SK-N-SH (cell line): Measurements from ENCODE around the gene KCNC3. TPM values are rescaled to one million over a fixed set of nuclear protein-coding genes. Genes with fewer than 3 reads are reported as not detected.

Experiments
- CTCF ChIA-PET: fragments of 300-600, 350-600 bp; formaldehyde crosslinking; extraction: SDS; loops from one replicate; lab custom pipeline; 2021; lab: Yijun Ruan, JAX
- POLR2A ChIA-PET: fragments of 350-600 bp; sonication (Branson Sonifier 250); formaldehyde crosslinking; extraction: SDS; loops from one replicate; lab custom pipeline; 2020; ENCODE audit warnings: antibody characterized with exemption, inconsistent platforms; lab: Yijun Ruan, JAX
- DNase-seq: peaks from one replicate; pipeline ENCODE4 v3.0.0; 2012
- H2AFZ ChIP-seq: fragments of 200-600 bp; sonication (generic); 2 replicates; pipeline ENCODE4 v1.8.1; 2016; ENCODE audit warnings: antibody characterized with exemption, mild to moderate bottlenecking, low read depth
- H3F3A ChIP-seq: fragments of 200-600 bp; sonication (generic); replicated peaks from 2 replicates; pipeline ENCODE3; 2016; ENCODE audit warnings: antibody characterized with exemption, mild to moderate bottlenecking; ENCODE audit not compliant: insufficient read depth
- H3K27ac ChIP-seq, 2 experiments: fragments of 200-500 bp in 1 of 2; fragments of 200-600 bp in 1 of 2; sonication (Bioruptor generic) in 1 of 2; sonication (generic), shearing (Covaris generic) in 1 of 2; 2 replicates each; pipeline versions ENCODE4 v1.5.1 to v1.6.1; 2014 to 2016; ENCODE audit warnings: low read depth in 2 of 2, inconsistent platforms in 1 of 2, low read length in 1 of 2, mild to moderate bottlenecking in 1 of 2, mixed read lengths in 1 of 2
- H3K27me3 ChIP-seq: fragments of 200-600 bp; sonication (generic), shearing (Covaris generic); 2 replicates; pipeline ENCODE4 v1.6.1; 2016; ENCODE audit warnings: mixed run types; ENCODE audit not compliant: insufficient read depth
- H3K36me3 ChIP-seq, 2 experiments: fragments of 200-500 bp in 1 of 2; fragments of 200-600 bp in 1 of 2; sonication (Bioruptor generic) in 1 of 2; sonication (generic) in 1 of 2; replicated peaks in 1 of 2; 2 replicates each; pipeline versions ENCODE3 to v1.5.1; 2014 to 2016; ENCODE audit warnings: low read length in 1 of 2, mild to moderate bottlenecking in 1 of 2; ENCODE audit not compliant: insufficient read depth in 2 of 2, control insufficient read depth in 1 of 2
- H3K4me1 ChIP-seq, 2 experiments: fragments of 200-500 bp in 1 of 2; fragments of 200-600 bp in 1 of 2; sonication (Bioruptor generic) in 1 of 2; sonication (generic), shearing (Covaris generic) in 1 of 2; 2 replicates each; pipeline versions ENCODE4 v1.5.1 to v1.6.1; 2014 to 2016; ENCODE audit warnings: low read depth in 1 of 2, low read length in 1 of 2, mixed run types in 1 of 2; ENCODE audit not compliant: insufficient read depth in 2 of 2, control insufficient read depth in 1 of 2
- H3K4me2 ChIP-seq: fragments of 200-600 bp; sonication (generic), shearing (Covaris generic); 2 replicates; pipeline ENCODE4 v1.6.1; 2017; ENCODE audit warnings: mixed run types
- H3K4me3 ChIP-seq, 2 experiments: fragments of 200-500 bp in 1 of 2; fragments of 200-600 bp in 1 of 2; sonication (Bioruptor generic) in 1 of 2; sonication (generic), shearing (Covaris generic) in 1 of 2; 2 replicates each; pipeline versions ENCODE4 v1.5.1 to v1.8.1; 2014 to 2016; ENCODE audit warnings: low read depth in 2 of 2, inconsistent platforms in 1 of 2, low read length in 1 of 2, mild to moderate bottlenecking in 1 of 2, mixed read lengths in 1 of 2, moderate library complexity in 1 of 2
- H3K79me2 ChIP-seq: fragments of 200-600 bp; sonication (generic); 2 replicates; pipeline ENCODE4 v1.8.1; 2017; ENCODE audit warnings: mild to moderate bottlenecking; ENCODE audit not compliant: insufficient read depth
- H3K9ac ChIP-seq: fragments of 200-600 bp; sonication (generic); 2 replicates; pipeline ENCODE4 v1.6.1; 2017; ENCODE audit warnings: mixed run types
- H3K9me2 ChIP-seq: fragments of 200-600 bp; sonication (generic); 2 replicates; pipeline ENCODE4 v1.6.1; 2017; ENCODE audit warnings: mixed run types
- H3K9me3 ChIP-seq: fragments of 200-600 bp; sonication (generic); 2 replicates; pipeline ENCODE4 v1.6.1; 2017; ENCODE audit warnings: mixed run types, mild to moderate bottlenecking, moderate library complexity
- H4K20me1 ChIP-seq: fragments of 200-600 bp; sonication (generic); 2 replicates; pipeline ENCODE4 v1.6.1; 2017; ENCODE audit warnings: mild to moderate bottlenecking, mixed run types; ENCODE audit not compliant: insufficient read depth
- ELF1 ChIP-seq: IDR thresholded peaks from 2 replicates; pipeline ENCODE4 v1.4.0; 2012
- EP300 ChIP-seq, 2 experiments: IDR thresholded peaks; 2 replicates each; pipeline versions ENCODE4 v1.4.0 to v1.6.1; 2012; ENCODE audit warnings: borderline replicate concordance in 1 of 2, low read depth in 1 of 2, low read length in 1 of 2
- EZH2phosphoT487 ChIP-seq: fragments of 200-600 bp; sonication (generic); IDR thresholded peaks from 2 replicates; pipeline ENCODE4 v1.6.1; 2017; ENCODE audit warnings: low read depth, mixed run types, mild to moderate bottlenecking, antibody characterized with exemption, moderate library complexity, borderline replicate concordance
- FOSL2 ChIP-seq: IDR thresholded peaks from 2 replicates; pipeline ENCODE4 v1.4.0; 2012; ENCODE audit warnings: low read depth, mild to moderate bottlenecking, moderate library complexity, borderline replicate concordance
- FOXJ3 ChIP-seq: sonication (generic); formaldehyde crosslinking; IDR thresholded peaks from 2 replicates; pipeline ENCODE4 v1.5.1; 2020; ENCODE audit warnings: mild to moderate bottlenecking, missing genetic modification reagents
- GABPA ChIP-seq: IDR thresholded peaks from 2 replicates; pipeline ENCODE4 v1.4.0; 2012; ENCODE audit warnings: low read depth, mild to moderate bottlenecking
- JUND ChIP-seq: IDR thresholded peaks from 2 replicates; pipeline ENCODE4 v1.4.0; 2012
- MEF2A ChIP-seq: IDR thresholded peaks from 2 replicates; pipeline ENCODE4 v1.4.0; 2012; ENCODE audit warnings: low read depth, borderline replicate concordance
- MXI1 ChIP-seq: IDR thresholded peaks from 2 replicates; pipeline ENCODE4 v1.6.1; 2012; ENCODE audit warnings: mild to moderate bottlenecking, low read depth, low read length, improper control_type of control experiment
- NRF1 ChIP-seq: IDR thresholded peaks from 2 replicates; pipeline ENCODE4 v1.6.1; 2012; ENCODE audit warnings: low read depth, mild to moderate bottlenecking, low read length
- RAD21 ChIP-seq: IDR thresholded peaks from 2 replicates; pipeline ENCODE4 v1.6.1; 2012; ENCODE audit warnings: mild to moderate bottlenecking, low read length
- SIN3A ChIP-seq: IDR thresholded peaks from 2 replicates; pipeline ENCODE4 v1.6.1; 2012; ENCODE audit warnings: low read depth, mild to moderate bottlenecking, low read length, moderate library complexity, borderline replicate concordance
- SMC3 ChIP-seq: IDR thresholded peaks from 2 replicates; pipeline ENCODE4 v1.6.1; 2012; ENCODE audit warnings: low read depth, low read length, improper control_type of control experiment
- TAF1 ChIP-seq: IDR thresholded peaks from 2 replicates; pipeline ENCODE4 v1.6.1; 2012; ENCODE audit warnings: low read depth, mild to moderate bottlenecking, low read length, moderate library complexity, borderline replicate concordance
- YY1 ChIP-seq: IDR thresholded peaks from 2 replicates; pipeline ENCODE4 v1.4.0; 2012; ENCODE audit warnings: low read depth, mild to moderate bottlenecking
- WGBS: methylation state at CpG from one replicate; pipeline ENCODE4 v1.1.6; 2017; ENCODE audit warnings: low lambda C conversion rate; 5-methylcytosine and 5-hydroxymethylcytosine counted together
- polyA plus RNA-seq, 3 experiments: library from polyadenylated mRNA; depleted of rRNA; stranded (reverse); fragments of >200 nt; gene quantifications; 2 replicates each; pipeline ENCODE4 v1.2.3, GENCODE V29; 2012
- TF ChIP-seq, protein P1 (sequence below): IDR thresholded peaks from 2 replicates; pipeline ENCODE4 v1.6.1; 2012; ENCODE audit warnings: mild to moderate bottlenecking, low read depth, low read length, moderate library complexity
- TF ChIP-seq, protein P2 (sequence below): IDR thresholded peaks from 2 replicates; pipeline ENCODE4 v1.4.0; 2012; ENCODE audit warnings: low read depth
- TF ChIP-seq, protein P3 (sequence below): fragments of 150-350 bp; IDR thresholded peaks from 2 replicates; pipeline ENCODE4 v1.6.1; 2016; ENCODE audit warnings: mild to moderate bottlenecking, low read depth, low read length
- TF ChIP-seq, protein P4 (sequence below): IDR thresholded peaks from 2 replicates; pipeline ENCODE4 v1.4.0; 2012; ENCODE audit warnings: low read depth, borderline replicate concordance
- TF ChIP-seq, protein P5 (sequence below): fragments of 150-350 bp; IDR thresholded peaks from 2 replicates; pipeline ENCODE4 v1.6.1; 2017; ENCODE audit warnings: antibody characterized with exemption, low read length, low read depth, borderline replicate concordance

Gene KCNC3
- polyA plus RNA-seq, 1 of the 3 experiments (the other 2 are of a cell fraction): 0.30 TPM

DNA sequence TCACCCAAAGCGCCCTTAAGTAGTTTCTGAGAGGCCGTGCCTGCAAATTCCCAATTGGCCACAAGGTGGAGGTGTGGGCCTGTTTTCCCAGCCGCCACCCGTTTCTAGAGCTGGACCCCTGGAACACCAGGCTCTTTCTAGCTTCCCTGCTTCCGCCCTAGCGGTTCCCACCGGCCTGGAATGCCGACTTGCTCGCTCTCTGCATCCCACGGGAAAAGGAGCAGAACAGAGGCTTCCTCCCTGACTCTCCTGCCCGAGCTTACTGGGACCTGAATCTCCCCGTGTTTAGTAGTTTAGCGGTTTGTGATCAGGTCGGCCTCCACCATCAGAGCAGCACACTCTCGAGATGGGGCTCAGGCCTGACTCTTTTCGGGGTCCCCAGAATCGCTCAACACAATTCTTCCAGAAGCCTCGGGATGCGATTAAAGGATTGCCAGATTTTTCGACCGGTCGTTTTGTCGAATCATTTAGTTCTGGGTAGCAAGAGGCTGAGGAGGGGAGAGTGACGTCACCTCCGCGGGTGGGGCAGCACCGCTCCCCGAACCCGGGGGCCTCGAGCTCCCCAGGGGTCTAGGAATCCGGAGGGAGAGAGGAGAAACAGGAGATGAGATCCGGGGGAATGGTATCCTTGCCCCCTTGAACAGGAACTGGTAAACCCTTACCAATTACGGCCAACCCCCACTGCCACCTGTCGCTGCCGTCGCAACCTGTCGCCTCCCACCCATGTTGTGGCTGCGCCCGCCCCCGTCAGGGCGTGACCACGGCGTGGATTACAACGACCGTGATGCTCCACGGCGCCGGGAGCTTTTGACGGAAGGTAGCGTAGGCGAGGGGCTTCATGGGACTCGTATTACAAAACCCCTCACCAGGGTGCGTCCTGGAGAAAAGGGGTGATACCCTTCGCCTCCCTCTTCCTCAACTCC, 28.3 kb upstream of the KCNC3 start (continued):
- TF ChIP-seq, protein P1, sequence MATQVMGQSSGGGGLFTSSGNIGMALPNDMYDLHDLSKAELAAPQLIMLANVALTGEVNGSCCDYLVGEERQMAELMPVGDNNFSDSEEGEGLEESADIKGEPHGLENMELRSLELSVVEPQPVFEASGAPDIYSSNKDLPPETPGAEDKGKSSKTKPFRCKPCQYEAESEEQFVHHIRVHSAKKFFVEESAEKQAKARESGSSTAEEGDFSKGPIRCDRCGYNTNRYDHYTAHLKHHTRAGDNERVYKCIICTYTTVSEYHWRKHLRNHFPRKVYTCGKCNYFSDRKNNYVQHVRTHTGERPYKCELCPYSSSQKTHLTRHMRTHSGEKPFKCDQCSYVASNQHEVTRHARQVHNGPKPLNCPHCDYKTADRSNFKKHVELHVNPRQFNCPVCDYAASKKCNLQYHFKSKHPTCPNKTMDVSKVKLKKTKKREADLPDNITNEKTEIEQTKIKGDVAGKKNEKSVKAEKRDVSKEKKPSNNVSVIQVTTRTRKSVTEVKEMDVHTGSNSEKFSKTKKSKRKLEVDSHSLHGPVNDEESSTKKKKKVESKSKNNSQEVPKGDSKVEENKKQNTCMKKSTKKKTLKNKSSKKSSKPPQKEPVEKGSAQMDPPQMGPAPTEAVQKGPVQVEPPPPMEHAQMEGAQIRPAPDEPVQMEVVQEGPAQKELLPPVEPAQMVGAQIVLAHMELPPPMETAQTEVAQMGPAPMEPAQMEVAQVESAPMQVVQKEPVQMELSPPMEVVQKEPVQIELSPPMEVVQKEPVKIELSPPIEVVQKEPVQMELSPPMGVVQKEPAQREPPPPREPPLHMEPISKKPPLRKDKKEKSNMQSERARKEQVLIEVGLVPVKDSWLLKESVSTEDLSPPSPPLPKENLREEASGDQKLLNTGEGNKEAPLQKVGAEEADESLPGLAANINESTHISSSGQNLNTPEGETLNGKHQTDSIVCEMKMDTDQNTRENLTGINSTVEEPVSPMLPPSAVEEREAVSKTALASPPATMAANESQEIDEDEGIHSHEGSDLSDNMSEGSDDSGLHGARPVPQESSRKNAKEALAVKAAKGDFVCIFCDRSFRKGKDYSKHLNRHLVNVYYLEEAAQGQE: no peak
- TF ChIP-seq EZH2phosphoT487: no peak
- no peak for TF ChIP-seq EP300 (IDR thresholded peaks at IDR 0.05; ENCODE audit: borderline replicate concordance in 1 of 2, low read depth in 1 of 2, low read length in 1 of 2)
- TF ChIP-seq RAD21: peak; percentile 78
- no peak; the same call in 1 of the 2 replicates for TF ChIP-seq FOXJ3 (CRISPR knock-in tag)
- TF ChIP-seq, protein P2, sequence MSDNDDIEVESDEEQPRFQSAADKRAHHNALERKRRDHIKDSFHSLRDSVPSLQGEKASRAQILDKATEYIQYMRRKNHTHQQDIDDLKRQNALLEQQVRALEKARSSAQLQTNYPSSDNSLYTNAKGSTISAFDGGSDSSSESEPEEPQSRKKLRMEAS: no peak
- no peak for TF ChIP-seq MEF2A
- TF ChIP-seq TAF1: no peak
- TF ChIP-seq, protein P3, sequence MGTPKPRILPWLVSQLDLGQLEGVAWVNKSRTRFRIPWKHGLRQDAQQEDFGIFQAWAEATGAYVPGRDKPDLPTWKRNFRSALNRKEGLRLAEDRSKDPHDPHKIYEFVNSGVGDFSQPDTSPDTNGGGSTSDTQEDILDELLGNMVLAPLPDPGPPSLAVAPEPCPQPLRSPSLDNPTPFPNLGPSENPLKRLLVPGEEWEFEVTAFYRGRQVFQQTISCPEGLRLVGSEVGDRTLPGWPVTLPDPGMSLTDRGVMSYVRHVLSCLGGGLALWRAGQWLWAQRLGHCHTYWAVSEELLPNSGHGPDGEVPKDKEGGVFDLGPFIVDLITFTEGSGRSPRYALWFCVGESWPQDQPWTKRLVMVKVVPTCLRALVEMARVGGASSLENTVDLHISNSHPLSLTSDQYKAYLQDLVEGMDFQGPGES: no peak
- TF ChIP-seq FOSL2: no peak
- no peak for TF ChIP-seq ELF1

DNA sequence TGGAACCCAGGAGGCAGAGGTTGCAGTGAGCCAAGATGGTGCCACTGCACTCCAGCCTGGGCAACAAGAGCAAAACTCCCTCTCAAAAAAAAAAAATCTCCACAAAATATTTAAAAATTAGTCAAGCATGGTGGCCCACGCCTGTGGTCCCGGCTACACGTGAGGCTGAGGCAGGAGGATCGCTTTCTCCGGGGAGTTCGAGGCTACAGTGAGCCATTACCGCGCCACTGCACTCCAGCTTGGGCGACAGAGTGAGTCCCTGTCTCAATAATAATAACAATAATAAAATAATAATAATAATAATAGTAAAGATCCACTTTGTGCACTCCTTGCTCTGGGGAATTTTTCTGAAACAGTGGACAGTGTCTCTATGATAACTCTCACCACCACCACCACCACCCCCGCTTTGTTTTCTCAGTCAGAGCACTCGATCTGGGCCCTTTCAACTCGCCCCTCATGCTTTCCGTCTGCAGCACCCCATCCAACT, 27.6 kb upstream of the KCNC3 start:
- H3K9ac ChIP-seq: no peak overlapping the region
- no peak overlapping the region for H2AFZ ChIP-seq
- H3K9me2 ChIP-seq: no peaks in the 10 kb centered on the region
- no peaks in the 10 kb centered on the region for H3K27me3 ChIP-seq
- peak overlapping the region in 1 of 2 experiments; percentile 52; a peak in 1 of 4 replicates for H3K4me3 ChIP-seq
- H3K4me1 ChIP-seq: peaks cover 0 to 4% of the 10 kb centered on the region in 2 experiments; a peak in 1 of 4 replicates
- no peak overlapping the region for H3K27ac ChIP-seq
- ChIA-PET POLR2A (interaction anchor here (0.6 to 1.7 kb wide), 6 partner anchors 9 to 155 kb away, joined by 3 to 8 read pairs (median 3); partner anchors contain the start of gene JOSD2), CTCF (interaction anchor here (0.6 to 5.1 kb wide), 28 partner anchors 9 to 565 kb away, joined by 3 to 34 read pairs (median 4); partner anchors contain the start of genes NR1H2, POLD1 and SPIB)
- no peaks in the 10 kb centered on the region for H4K20me1 ChIP-seq
- H3F3A ChIP-seq: no peaks in the 10 kb centered on the region
- H3K79me2 ChIP-seq: no peaks in the 10 kb centered on the region
- no peak overlapping the region for H3K4me2 ChIP-seq
- H3K36me3 ChIP-seq: no peaks in the 10 kb centered on the region
- no peaks in the 10 kb centered on the region for H3K9me3 ChIP-seq
- 26% methylated on average over 13 of the region's 13 CpGs for WGBS
- no peak for DNase-seq
- no peak for TF ChIP-seq GABPA
- TF ChIP-seq YY1: no peak
- TF ChIP-seq MEF2A: no peak
- TF ChIP-seq, protein P2: no peak
- TF ChIP-seq EZH2phosphoT487: no peak
- no peak for TF ChIP-seq SMC3
- TF ChIP-seq SIN3A: no peak
- TF ChIP-seq ELF1: no peak
- no peak for TF ChIP-seq RAD21
- TF ChIP-seq, protein P4, sequence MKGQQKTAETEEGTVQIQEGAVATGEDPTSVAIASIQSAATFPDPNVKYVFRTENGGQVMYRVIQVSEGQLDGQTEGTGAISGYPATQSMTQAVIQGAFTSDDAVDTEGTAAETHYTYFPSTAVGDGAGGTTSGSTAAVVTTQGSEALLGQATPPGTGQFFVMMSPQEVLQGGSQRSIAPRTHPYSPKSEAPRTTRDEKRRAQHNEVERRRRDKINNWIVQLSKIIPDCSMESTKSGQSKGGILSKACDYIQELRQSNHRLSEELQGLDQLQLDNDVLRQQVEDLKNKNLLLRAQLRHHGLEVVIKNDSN: no peak
- no peak for TF ChIP-seq MXI1
- TF ChIP-seq JUND: no peak
- TF ChIP-seq, protein P5, sequence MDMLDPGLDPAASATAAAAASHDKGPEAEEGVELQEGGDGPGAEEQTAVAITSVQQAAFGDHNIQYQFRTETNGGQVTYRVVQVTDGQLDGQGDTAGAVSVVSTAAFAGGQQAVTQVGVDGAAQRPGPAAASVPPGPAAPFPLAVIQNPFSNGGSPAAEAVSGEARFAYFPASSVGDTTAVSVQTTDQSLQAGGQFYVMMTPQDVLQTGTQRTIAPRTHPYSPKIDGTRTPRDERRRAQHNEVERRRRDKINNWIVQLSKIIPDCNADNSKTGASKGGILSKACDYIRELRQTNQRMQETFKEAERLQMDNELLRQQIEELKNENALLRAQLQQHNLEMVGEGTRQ: no peak
- TF ChIP-seq NRF1: no peak
